HG02938 (cell line): Measurements from ENCODE around the gene SNRPD2.
"Not testable (repeated sequence)": the region's sequence is repeated elsewhere in the genome, so short reads cannot be mapped to it uniquely, and the experiment has no call there.

Experiments
- ATAC-seq: cut with Tn5 transposase; IDR thresholded peaks from one replicate; pipeline ENCODE4 v1.9.1; 2021; ENCODE audit warnings: mild to moderate bottlenecking, moderate library complexity; ENCODE audit not compliant: unreplicated experiment

SNRPD2 gene

GRCh38 chr19:45691516-45692186, at the start of gene SNRPD2:
TSS of gene SNRPD2 (minus strand) at chr19:45691953. CDS start at chr19:45691888, 65 bp downstream.
- peak; percentile 56 for ATAC-seq

GRCh38 chr19:45739498-45740439, 48.0 kb upstream of the SNRPD2 start:
- no peak for ATAC-seq

GRCh38 chr19:45733160-45733810, 41.5 kb upstream of the SNRPD2 start, which contains the start of gene MEIOSIN:
TSS of gene MEIOSIN (plus strand) at chr19:45733439. CDS start at chr19:45735377, 1,938 bp downstream.
- no peak for ATAC-seq

DNA sequence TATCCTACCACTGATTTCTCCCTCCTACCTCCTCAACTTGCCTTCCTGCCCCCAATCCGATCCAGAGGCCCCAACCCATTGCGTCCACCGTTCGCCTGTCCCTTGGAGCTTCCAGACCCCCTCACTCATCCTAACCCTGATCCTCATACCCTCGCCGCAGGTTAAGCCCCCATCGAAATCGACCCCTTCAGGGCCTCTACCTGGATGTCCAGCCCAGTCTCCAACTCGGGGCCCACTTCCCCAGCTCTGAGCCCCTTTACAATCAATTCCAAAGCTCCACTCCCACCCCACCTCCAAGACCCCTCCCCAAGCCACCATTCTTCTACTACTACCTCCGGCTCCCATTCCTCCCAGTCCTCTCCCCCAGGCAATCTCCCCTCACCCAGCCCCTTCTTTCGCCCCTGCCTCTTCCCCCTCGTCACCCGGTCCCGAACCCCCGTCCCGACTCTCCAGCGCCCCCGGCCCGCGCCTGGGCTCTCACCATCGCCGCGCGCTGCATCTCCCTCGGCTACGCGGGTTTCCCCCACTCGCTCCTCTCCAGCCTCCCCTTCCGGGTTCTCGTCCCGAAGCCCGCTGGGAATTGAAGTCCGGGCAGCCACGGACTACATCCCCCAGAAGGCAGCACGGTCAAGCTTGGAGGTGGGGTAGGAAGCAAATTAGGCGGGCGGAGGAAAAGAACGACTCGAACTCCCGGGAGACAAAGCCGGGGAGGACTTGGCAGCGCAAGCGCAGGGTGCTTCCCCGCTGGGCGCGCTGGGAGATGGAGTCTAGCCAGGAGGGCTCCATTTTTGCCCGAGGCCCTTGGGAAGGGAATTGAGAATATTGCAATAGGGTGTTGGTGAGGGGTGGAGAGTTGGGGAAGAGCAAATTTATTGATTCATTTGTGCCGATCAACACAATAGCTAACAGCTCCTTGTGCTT, 38.9 kb upstream of the SNRPD2 start, which contains the start of gene FBXO46:
TSS of gene FBXO46 (minus strand) at position 529 of the 921 bp plus-strand sequence. CDS start 17,401 bp downstream, outside the sequence.
- peak; percentile 83 for ATAC-seq

GRCh38 chr19:45729800-45730290, 38.1 kb upstream of the SNRPD2 start:
- ATAC-seq = no peak

DNA sequence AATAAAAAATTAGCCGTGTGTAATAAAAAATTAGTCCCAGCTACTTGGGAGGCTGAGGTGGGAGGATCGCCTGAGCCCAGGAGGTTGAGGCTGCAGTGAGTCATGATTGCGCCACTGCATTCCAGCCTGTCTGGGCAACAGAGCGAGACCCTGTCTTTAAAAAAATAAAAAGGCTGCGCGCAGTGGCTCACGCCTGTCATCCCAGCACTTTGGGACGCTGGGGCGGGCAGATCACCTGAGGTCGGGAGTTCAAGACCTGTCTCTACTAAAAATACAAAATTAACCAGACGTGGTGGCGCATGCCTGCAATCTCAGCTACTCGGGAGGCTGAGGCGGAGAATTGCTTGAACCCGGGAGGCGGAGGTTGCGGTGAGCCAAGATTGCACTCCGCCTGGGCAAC, 36.9 kb upstream of the SNRPD2 start:
- not testable (repeated sequence) for ATAC-seq

GRCh38 chr19:45720065-45720464, 28.3 kb upstream of the SNRPD2 start:
- not testable (repeated sequence) for ATAC-seq

DNA sequence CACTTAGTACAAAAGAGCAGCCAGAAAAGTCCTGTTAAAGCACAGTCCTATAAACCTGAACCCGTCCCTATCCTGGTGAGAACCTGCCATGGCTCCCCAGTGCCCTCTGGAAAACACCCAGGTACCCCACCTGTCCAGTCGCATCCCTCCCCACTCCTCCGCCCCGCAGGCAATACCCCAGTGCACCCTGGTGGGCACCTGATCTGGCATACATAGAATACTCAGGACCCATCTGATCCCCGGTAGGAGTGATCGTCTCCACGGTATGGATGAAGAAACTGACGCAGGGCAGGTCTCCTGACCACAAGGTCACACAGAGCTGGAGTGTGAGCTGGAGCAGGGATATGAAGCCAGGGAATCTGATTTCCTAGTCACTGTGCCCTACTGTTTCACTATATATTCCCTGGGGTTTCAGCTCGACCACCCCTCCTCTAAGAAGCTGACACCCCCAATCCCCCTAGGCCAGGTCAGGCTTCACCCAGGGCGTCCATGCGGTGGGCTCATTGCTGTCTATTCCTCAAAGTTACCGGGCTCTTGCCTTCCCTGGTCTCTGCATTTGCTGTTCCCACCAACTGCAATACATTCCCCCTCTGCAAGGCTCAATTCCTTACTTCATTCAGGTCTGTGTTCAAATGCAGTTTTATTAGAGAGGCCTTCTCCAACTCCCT, 26.4 kb upstream of the SNRPD2 start:
- no peak for ATAC-seq

- peak; percentile 86 for ATAC-seq
Observed at GRCh38 chr19:45717131-45717982, 25.6 kb upstream of the SNRPD2 start.

- no peak for ATAC-seq
Observed at GRCh38 chr19:45716359-45717130, 24.8 kb upstream of the SNRPD2 start.

- no peak for ATAC-seq
Observed at GRCh38 chr19:45715139-45715538, 23.4 kb upstream of the SNRPD2 start.

DNA sequence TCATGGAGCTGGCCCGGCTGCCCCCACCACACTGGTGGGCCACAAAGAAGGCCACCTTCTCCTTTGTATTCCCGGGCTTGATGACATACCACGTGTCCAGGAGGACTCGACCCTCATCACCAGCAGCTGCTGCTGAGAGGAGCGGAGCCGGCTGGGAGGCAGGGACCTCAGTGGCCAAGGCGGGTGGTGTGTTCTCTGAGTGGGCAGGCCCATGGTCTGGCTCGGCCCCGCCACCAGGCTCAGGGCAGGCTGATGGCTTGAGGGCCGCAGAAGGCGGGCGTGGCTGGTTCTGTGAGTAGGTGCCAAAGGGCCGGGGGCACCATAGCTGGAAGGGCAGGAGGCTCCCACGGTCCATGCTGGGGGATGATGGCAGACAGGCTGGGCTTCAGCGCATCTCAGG, 21.4 kb upstream of the SNRPD2 start:
- ATAC-seq = no peak

DNA sequence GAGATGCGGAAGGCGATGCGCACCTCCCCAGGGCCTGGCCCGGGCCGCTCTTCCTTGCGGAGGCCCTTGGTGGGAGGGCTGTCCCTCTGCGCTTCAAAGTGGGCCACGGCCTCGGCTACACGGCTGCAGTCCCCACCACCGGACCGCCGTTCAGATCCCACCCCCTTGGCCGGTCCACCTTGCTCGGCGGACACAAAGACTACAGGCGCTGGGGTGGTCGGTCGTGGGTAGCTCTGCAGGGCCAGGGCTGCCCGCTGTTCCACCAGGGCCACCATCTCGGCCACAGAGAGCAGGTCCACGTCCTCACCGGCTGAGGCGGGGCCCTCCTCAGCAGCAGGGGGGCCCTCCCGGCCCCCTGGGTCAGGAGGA, 20.9 kb upstream of the SNRPD2 start:
- no peak for ATAC-seq

DNA sequence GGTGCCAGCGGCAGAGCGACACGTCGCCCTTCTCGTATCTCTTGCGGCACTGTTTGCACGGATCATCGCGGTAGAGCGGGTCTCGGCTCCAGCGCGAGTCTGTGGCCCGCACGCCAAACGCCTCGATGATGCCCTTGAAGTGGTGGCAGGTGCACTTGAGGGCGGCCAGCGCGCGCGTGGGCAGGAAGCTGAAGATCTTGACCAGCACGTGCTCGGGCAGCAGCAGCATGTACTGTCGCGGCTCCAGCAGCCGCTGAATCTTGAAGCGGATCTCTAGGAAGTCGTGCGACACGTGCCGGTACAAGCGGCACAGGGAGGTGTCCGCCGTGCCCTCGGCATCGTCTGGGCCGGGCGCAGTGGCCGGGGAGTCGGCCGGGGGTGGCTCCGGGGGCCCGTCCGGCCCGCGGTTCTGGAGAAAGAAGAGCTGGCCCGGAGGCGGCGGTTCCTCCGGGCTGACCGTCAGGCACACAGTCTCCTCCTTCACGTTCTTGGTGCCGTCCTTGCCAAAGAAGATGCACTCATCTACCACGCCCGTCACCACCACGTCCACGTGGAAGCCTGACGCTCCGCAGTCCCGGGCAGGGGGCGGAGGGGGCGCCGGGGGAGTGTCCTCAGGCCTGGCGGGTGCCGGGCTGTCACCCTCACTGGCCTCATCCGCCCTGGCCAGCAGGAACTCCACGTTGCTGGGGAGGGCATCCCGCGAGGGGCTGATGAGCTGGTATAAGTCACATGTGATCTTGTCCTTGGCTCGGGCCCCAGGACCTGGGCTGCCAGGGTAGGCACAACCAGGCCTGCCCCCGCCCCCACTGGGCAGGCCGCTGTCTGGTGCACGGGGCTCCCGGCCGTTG, 20.3 kb upstream of the SNRPD2 start:
- ATAC-seq = no peak

DNA sequence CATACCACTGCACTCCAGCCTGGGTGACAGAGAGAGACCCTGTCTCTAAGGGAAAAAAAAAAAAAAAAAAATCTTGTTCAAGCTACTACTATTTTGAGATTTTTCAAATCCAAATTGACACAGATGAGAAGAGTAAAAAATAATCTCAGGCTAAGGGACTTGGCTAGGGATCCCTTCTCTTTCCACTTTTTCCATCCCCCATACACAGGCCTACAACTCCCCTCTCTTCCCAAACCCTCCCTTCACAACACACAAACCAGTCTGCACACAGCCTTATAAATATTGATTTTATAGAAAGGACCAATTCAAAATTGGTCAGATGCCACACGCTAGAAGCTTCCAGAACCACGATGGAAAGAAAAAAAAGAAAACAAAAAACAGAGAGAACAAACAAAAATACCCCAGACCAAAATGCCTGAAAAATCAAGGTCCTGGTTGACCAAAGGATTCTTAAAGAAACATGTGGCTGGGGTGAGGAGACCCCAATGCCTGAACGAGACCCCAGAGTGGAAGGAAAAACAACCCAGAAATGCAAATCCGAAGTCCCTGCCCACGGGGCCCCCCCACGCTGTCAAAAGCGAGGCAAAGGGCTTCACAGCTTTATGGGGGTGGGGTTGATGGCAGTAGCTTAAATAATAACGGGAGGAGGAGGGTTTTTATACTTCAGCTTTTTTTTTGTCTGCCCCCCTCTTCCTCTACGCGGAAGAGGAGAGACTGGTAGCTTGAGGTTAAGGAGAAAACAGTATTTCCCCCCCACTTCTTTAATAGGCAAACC, 18.8 kb upstream of the SNRPD2 start:
- ATAC-seq = no peak
